MM.1S (cell line): ENCODE data around the gene MAB21L4.

Experiments used
- DNase-seq: peaks from one replicate; pipeline ENCODE4 v3.0.0-alpha.2; 2015
- H2AFZ ChIP-seq: fragments of 300-600 bp; sonication (generic); 2 replicates; pipeline ENCODE4 v1.6.0; 2016; ENCODE audit warnings: antibody characterized with exemption, low read length
- H3F3A ChIP-seq: fragments of 300-600 bp; sonication (generic); 2 replicates; pipeline ENCODE4 v1.6.1; 2016; ENCODE audit warnings: mild to moderate bottlenecking, antibody characterized with exemption, low read length, moderate library complexity, mixed read lengths; ENCODE audit not compliant: insufficient read depth
- H3K27ac ChIP-seq: fragments of 300-600 bp; sonication (generic); 2 replicates; pipeline ENCODE4 v1.5.1; 2016; ENCODE audit warnings: mild to moderate bottlenecking, low read length
- H3K27me3 ChIP-seq: fragments of 300-600 bp; sonication (generic); replicated peaks from 2 replicates; pipeline ENCODE4 v1.6.0; 2016; ENCODE audit warnings: low read length; ENCODE audit not compliant: insufficient read depth
- H3K36me3 ChIP-seq: fragments of 300-600 bp; sonication (generic); replicated peaks from 2 replicates; pipeline ENCODE4 v1.6.1; 2016; ENCODE audit warnings: mild to moderate bottlenecking, low read length, mixed read lengths; ENCODE audit not compliant: insufficient read depth
- H3K4me1 ChIP-seq: fragments of 300-600 bp; sonication (generic); 2 replicates; pipeline ENCODE4 v1.6.1; 2016; ENCODE audit warnings: low read length, mixed read lengths
- H3K4me2 ChIP-seq: fragments of 300-600 bp; sonication (generic); 2 replicates; pipeline ENCODE4 v1.6.0; 2016; ENCODE audit warnings: low read depth, low read length
- H3K4me3 ChIP-seq: fragments of 300-600 bp; sonication (generic); 2 replicates; pipeline ENCODE4 v1.5.1; 2016; ENCODE audit warnings: low read length, mixed read lengths
- H3K79me2 ChIP-seq: fragments of 300-600 bp; sonication (generic); 2 replicates; pipeline ENCODE4 v1.6.1; 2016; ENCODE audit warnings: mixed run types, low read length, mixed read lengths
- H3K9ac ChIP-seq: fragments of 300-600 bp; sonication (generic); 2 replicates; pipeline ENCODE4 v1.6.1; 2016; ENCODE audit warnings: low read length, mixed read lengths
- H3K9me2 ChIP-seq: fragments of 300-600 bp; sonication (generic); replicated peaks from 2 replicates; pipeline ENCODE4 v1.6.1; 2016; ENCODE audit warnings: mild to moderate bottlenecking, low read length, mixed read lengths; ENCODE audit not compliant: insufficient read depth
- H3K9me3 ChIP-seq: fragments of 300-600 bp; sonication (generic); replicated peaks from 2 replicates; pipeline ENCODE4 v1.6.1; 2016; ENCODE audit warnings: mild to moderate bottlenecking, low read length, mixed read lengths; ENCODE audit not compliant: insufficient read depth
- H4K20me1 ChIP-seq: fragments of 300-600 bp; sonication (generic); 2 replicates; pipeline ENCODE4 v1.6.1; 2016; ENCODE audit warnings: mild to moderate bottlenecking, low read length, moderate library complexity, mixed read lengths; ENCODE audit not compliant: insufficient read depth
- CTCF ChIP-seq: fragments of 300-600 bp; sonication (generic); IDR thresholded peaks from 2 replicates; pipeline ENCODE4 v1.5.1; 2016; ENCODE audit warnings: antibody characterized with exemption, low read length, mixed read lengths
- EZH2 ChIP-seq: fragments of 300-600 bp; sonication (generic); optimal IDR thresholded peaks from 2 replicates; pipeline ENCODE3; 2017; ENCODE audit warnings: low read depth, mild to moderate bottlenecking, antibody characterized with exemption, low read length, mixed read lengths
- EZH2phosphoT487 ChIP-seq: fragments of 300-600 bp; sonication (generic); IDR thresholded peaks from 2 replicates; pipeline ENCODE4 v1.6.1; 2018; ENCODE audit warnings: antibody characterized with exemption, low read length

MAB21L4 gene

GRCh38 chr2:240899468-240899865, 3.5 kb upstream of the MAB21L4 start:
- peaks cover 45% of the 10 kb centered on the region for H3K27me3 ChIP-seq
- H3K9me3 ChIP-seq: no peaks in the 10 kb centered on the region
- H3K4me1 ChIP-seq: no peaks in the 10 kb centered on the region
- no peak for DNase-seq
- H2AFZ ChIP-seq: no peak overlapping the region
- no peaks in the 10 kb centered on the region for H3K9me2 ChIP-seq
- no peaks in the 10 kb centered on the region for H3K79me2 ChIP-seq
- H3K4me2 ChIP-seq: no peak overlapping the region
- H3K9ac ChIP-seq: no peak overlapping the region
- no peaks in the 10 kb centered on the region for H4K20me1 ChIP-seq
- no peaks in the 10 kb centered on the region for H3K36me3 ChIP-seq
- TF ChIP-seq CTCF (no peak), EZH2 (no peak), EZH2phosphoT487 (no peak)
- H3F3A ChIP-seq: no peaks in the 10 kb centered on the region
- no peak overlapping the region for H3K4me3 ChIP-seq
- H3K27ac ChIP-seq: no peak overlapping the region

- H3K36me3 ChIP-seq: no peaks in the 10 kb centered on the region
- no peaks in the 10 kb centered on the region for H4K20me1 ChIP-seq
- H3F3A ChIP-seq: no peaks in the 10 kb centered on the region
- no peaks in the 10 kb centered on the region for H3K79me2 ChIP-seq
- no peaks in the 10 kb centered on the region for H3K9me2 ChIP-seq
- no peaks in the 10 kb centered on the region for H3K4me1 ChIP-seq
- H3K9ac ChIP-seq: no peak overlapping the region
- no peak overlapping the region for H3K27ac ChIP-seq
- TF ChIP-seq EZH2: no peak
- no peak overlapping the region for H3K4me2 ChIP-seq
- DNase-seq: no peak
- H3K27me3 ChIP-seq: peaks cover 45% of the 10 kb centered on the region
- H3K9me3 ChIP-seq: no peaks in the 10 kb centered on the region
- H3K4me3 ChIP-seq: no peak overlapping the region
- H2AFZ ChIP-seq: no peak overlapping the region
Observed at GRCh38 chr2:240898731-240899467, 2.9 kb upstream of the MAB21L4 start.

- H3K9me2 ChIP-seq: no peaks in the 10 kb centered on the region
- no peaks in the 10 kb centered on the region for H3K79me2 ChIP-seq
- no peak overlapping the region for H3K9ac ChIP-seq
- no peaks in the 10 kb centered on the region for H3F3A ChIP-seq
- H3K27me3 ChIP-seq: peaks cover 45% of the 10 kb centered on the region
- no peaks in the 10 kb centered on the region for H3K36me3 ChIP-seq
- DNase-seq: no peak
- no peak overlapping the region for H3K4me2 ChIP-seq
- H3K9me3 ChIP-seq: no peaks in the 10 kb centered on the region
- H2AFZ ChIP-seq: no peak overlapping the region
- H3K4me1 ChIP-seq: no peaks in the 10 kb centered on the region
- H3K27ac ChIP-seq: no peak overlapping the region
- no peaks in the 10 kb centered on the region for H4K20me1 ChIP-seq
- H3K4me3 ChIP-seq: no peak overlapping the region
- TF ChIP-seq CTCF (no peak), EZH2 (no peak), EZH2phosphoT487 (no peak)
Observed at GRCh38 chr2:240898108-240898730, 2.3 kb upstream of the MAB21L4 start.
